SJSA1 (cell line): Measurements from ENCODE around the gene ANKRD6. TPM values are rescaled to one million over a fixed set of nuclear protein-coding genes. Genes with fewer than 3 reads are reported as not detected.
"Not testable (repeated sequence)": the region's sequence is repeated elsewhere in the genome, so short reads cannot be mapped to it uniquely, and the experiment has no call there.

Source experiments
- DNase-seq, 2 experiments: peaks; one replicate each; pipeline ENCODE4 v3.0.0-alpha.2; 2015 to 2020; ENCODE audit warnings: low spot score in 2 of 2, low read depth in 1 of 2
- H3K27ac ChIP-seq: fragments of 250-450 bp; sonication (Bioruptor Pico); 2 replicates; pipeline ENCODE4 v1.5.1; 2020; ENCODE audit warnings: mild to moderate bottlenecking, moderate library complexity
- H3K27me3 ChIP-seq: fragments of 250-450 bp; sonication (Bioruptor Pico); replicated peaks from 2 replicates; pipeline ENCODE4 v1.5.1; 2020; ENCODE audit warnings: mild to moderate bottlenecking, moderate library complexity
- H3K36me3 ChIP-seq: fragments of 250-450 bp; sonication (Bioruptor Pico); 2 replicates; pipeline ENCODE4 v1.5.1; 2020; ENCODE audit warnings: mild to moderate bottlenecking
- H3K4me1 ChIP-seq: fragments of 250-450 bp; sonication (Bioruptor Pico); replicated peaks from 2 replicates; pipeline ENCODE4 v1.6.1; 2021; ENCODE audit warnings: mild to moderate bottlenecking
- H3K4me3 ChIP-seq: fragments of 250-450 bp; sonication (Bioruptor Pico); 2 replicates; pipeline ENCODE4 v1.5.1; 2020; ENCODE audit warnings: mild to moderate bottlenecking
- H3K9me3 ChIP-seq: fragments of 250-450 bp; sonication (Bioruptor Pico); replicated peaks from 2 replicates; pipeline ENCODE4 v1.5.1; 2020; ENCODE audit warnings: mild to moderate bottlenecking
- total RNA-seq: library from RNA; depleted of rRNA; stranded (reverse); fragments of >200 nt; shearing (Covaris generic); gene quantifications from 2 replicates; pipeline ENCODE4 v1.2.3, GENCODE V29; 2014; rRNA removed

The ANKRD6 gene
- 1.1 TPM in 1 of 2 replicates, not detected in the other for total RNA-seq

GRCh38 chr6:89432875-89433251 lies at the start of gene ANKRD6:
Gene ANKRD6, plus strand, starts transcription at chr6:89433152. Its CDS starts 133,825 bp downstream, at chr6:89566977.
- no peaks in the 10 kb centered on the region for H3K36me3 ChIP-seq
- DNase-seq: peak; percentile 42 to 47
- peak within 1 kb of the TSS; percentile 37 for H3K4me3 ChIP-seq
- no peak within 1 kb of the TSS for H3K27ac ChIP-seq
- H3K4me1 ChIP-seq: peaks cover 10% of the 10 kb centered on the region
- no peaks in the 10 kb centered on the region; the same call in 1 of the 2 replicates for H3K9me3 ChIP-seq
- H3K27me3 ChIP-seq: peaks cover 39% of the 10 kb centered on the region

GRCh38 chr6:89385156-89385667 lies 47.7 kb upstream of the ANKRD6 start:
- Histone ChIP-seq H3K36me3 (no peaks in the 10 kb centered on the region), H3K27ac (no peak overlapping the region), H3K9me3 (no peaks in the 10 kb centered on the region), H3K4me1 (peaks cover 6% of the 10 kb centered on the region), H3K27me3 (peaks cover 9% of the 10 kb centered on the region), H3K4me3 (no peak overlapping the region)
- DNase-seq: peak in 1 of 2 experiments; percentile 41

- Histone ChIP-seq H3K27ac (no peak overlapping the region), H3K27me3 (peaks cover 9% of the 10 kb centered on the region; the same call in 1 of the 2 replicates), H3K36me3 (no peaks in the 10 kb centered on the region), H3K4me1 (peaks cover 6% of the 10 kb centered on the region), H3K4me3 (no peak overlapping the region), H3K9me3 (no peaks in the 10 kb centered on the region)
- no peak for DNase-seq
These were observed 47.1 kb upstream of the ANKRD6 start for GRCh38 chr6:89385846-89386245.

GRCh38 chr6:89386917-89387491 lies 45.9 kb upstream of the ANKRD6 start:
- Histone ChIP-seq H3K9me3 (no peaks in the 10 kb centered on the region), H3K27ac (no peak overlapping the region), H3K36me3 (no peaks in the 10 kb centered on the region), H3K27me3 (peaks cover 5% of the 10 kb centered on the region; the same call in 1 of the 2 replicates), H3K4me1 (peaks cover 6% of the 10 kb centered on the region), H3K4me3 (no peak overlapping the region)
- DNase-seq: no peak

- Histone ChIP-seq H3K4me1 (peaks cover 6% of the 10 kb centered on the region), H3K9me3 (no peaks in the 10 kb centered on the region), H3K27ac (no peak overlapping the region), H3K4me3 (no peak overlapping the region), H3K27me3 (peaks cover 5% of the 10 kb centered on the region; the same call in 1 of the 2 replicates), H3K36me3 (no peaks in the 10 kb centered on the region)
- DNase-seq: no peak
These were observed 45.3 kb upstream of the ANKRD6 start for GRCh38 chr6:89387516-89388201.

GRCh38 chr6:89388846-89389245 lies 44.1 kb upstream of the ANKRD6 start:
- H3K4me3 ChIP-seq: no peak overlapping the region
- no peaks in the 10 kb centered on the region for H3K9me3 ChIP-seq
- peaks cover 6% of the 10 kb centered on the region for H3K4me1 ChIP-seq
- no peaks in the 10 kb centered on the region for H3K36me3 ChIP-seq
- DNase-seq: no peak
- H3K27ac ChIP-seq: no peak overlapping the region
- H3K27me3 ChIP-seq: no peaks in the 10 kb centered on the region

GRCh38 chr6:89392823-89393222 lies 40.1 kb upstream of the ANKRD6 start:
- Histone ChIP-seq H3K4me3 (no peak overlapping the region), H3K27me3 (no peaks in the 10 kb centered on the region), H3K27ac (no peak overlapping the region), H3K9me3 (no peaks in the 10 kb centered on the region), H3K36me3 (no peaks in the 10 kb centered on the region), H3K4me1 (no peaks in the 10 kb centered on the region)
- no peak for DNase-seq

- H3K4me3 ChIP-seq: no peak overlapping the region
- no peaks in the 10 kb centered on the region for H3K9me3 ChIP-seq
- no peaks in the 10 kb centered on the region for H3K36me3 ChIP-seq
- no peaks in the 10 kb centered on the region for H3K27me3 ChIP-seq
- no peak overlapping the region for H3K27ac ChIP-seq
- H3K4me1 ChIP-seq: no peaks in the 10 kb centered on the region
- DNase-seq: no peak
These were observed 39.3 kb upstream of the ANKRD6 start for GRCh38 chr6:89393659-89394058.

- H3K9me3 ChIP-seq, H3K27ac ChIP-seq, H3K4me3 ChIP-seq, H3K27me3 ChIP-seq, H3K36me3 ChIP-seq, H3K4me1 ChIP-seq, DNase-seq: not testable (repeated sequence)
These were observed 35.1 kb upstream of the ANKRD6 start for GRCh38 chr6:89397884-89398283.

GRCh38 chr6:89398762-89399525 lies 34.0 kb upstream of the ANKRD6 start:
- no peaks in the 10 kb centered on the region for H3K4me1 ChIP-seq
- 0 out of 2 replicates have a peak, but pooled peaks cover 4% of the 10 kb centered on the region for H3K27me3 ChIP-seq
- no peak overlapping the region for H3K27ac ChIP-seq
- H3K36me3 ChIP-seq: no peaks in the 10 kb centered on the region
- no peak for DNase-seq
- H3K9me3 ChIP-seq: no peaks in the 10 kb centered on the region
- no peak overlapping the region for H3K4me3 ChIP-seq

GRCh38 chr6:89400050-89400449 lies 32.9 kb upstream of the ANKRD6 start:
- Histone ChIP-seq H3K27ac (no peak overlapping the region), H3K4me1 (no peaks in the 10 kb centered on the region), H3K9me3 (no peaks in the 10 kb centered on the region), H3K36me3 (no peaks in the 10 kb centered on the region), H3K27me3 (0 out of 2 replicates have a peak, but pooled peaks cover 4% of the 10 kb centered on the region), H3K4me3 (no peak overlapping the region)
- no peak for DNase-seq

GRCh38 chr6:89400912-89401399 lies 32.0 kb upstream of the ANKRD6 start:
- no peak overlapping the region for H3K4me3 ChIP-seq
- H3K36me3 ChIP-seq: no peaks in the 10 kb centered on the region
- DNase-seq: no peak
- H3K4me1 ChIP-seq: no peaks in the 10 kb centered on the region
- 0 out of 2 replicates have a peak, but pooled peaks cover 4% of the 10 kb centered on the region for H3K27me3 ChIP-seq
- H3K27ac ChIP-seq: no peak overlapping the region
- no peaks in the 10 kb centered on the region for H3K9me3 ChIP-seq

- no peak overlapping the region for H3K27ac ChIP-seq
- H3K36me3 ChIP-seq: no peaks in the 10 kb centered on the region
- H3K4me1 ChIP-seq: no peaks in the 10 kb centered on the region
- H3K9me3 ChIP-seq: no peaks in the 10 kb centered on the region
- H3K4me3 ChIP-seq: no peak overlapping the region
- peaks cover 13% of the 10 kb centered on the region; the same call in 1 of the 2 replicates for H3K27me3 ChIP-seq
- DNase-seq: no peak
These were observed 30.2 kb upstream of the ANKRD6 start for GRCh38 chr6:89402776-89403175.
